GM19099 (cell line): ENCODE measurements around the gene NAGA.
A peak's percentile ranks its signal among the peaks of the same experiment; 100 is the strongest.

Experiments
- POLR2A ChIP-seq: IDR thresholded peaks from 3 replicates; pipeline ENCODE4 v1.6.1; 2011; ENCODE audit warnings: low read depth; ENCODE audit not compliant: insufficient read length; ENCODE audit errors: extremely low read depth

The NAGA gene

DNA sequence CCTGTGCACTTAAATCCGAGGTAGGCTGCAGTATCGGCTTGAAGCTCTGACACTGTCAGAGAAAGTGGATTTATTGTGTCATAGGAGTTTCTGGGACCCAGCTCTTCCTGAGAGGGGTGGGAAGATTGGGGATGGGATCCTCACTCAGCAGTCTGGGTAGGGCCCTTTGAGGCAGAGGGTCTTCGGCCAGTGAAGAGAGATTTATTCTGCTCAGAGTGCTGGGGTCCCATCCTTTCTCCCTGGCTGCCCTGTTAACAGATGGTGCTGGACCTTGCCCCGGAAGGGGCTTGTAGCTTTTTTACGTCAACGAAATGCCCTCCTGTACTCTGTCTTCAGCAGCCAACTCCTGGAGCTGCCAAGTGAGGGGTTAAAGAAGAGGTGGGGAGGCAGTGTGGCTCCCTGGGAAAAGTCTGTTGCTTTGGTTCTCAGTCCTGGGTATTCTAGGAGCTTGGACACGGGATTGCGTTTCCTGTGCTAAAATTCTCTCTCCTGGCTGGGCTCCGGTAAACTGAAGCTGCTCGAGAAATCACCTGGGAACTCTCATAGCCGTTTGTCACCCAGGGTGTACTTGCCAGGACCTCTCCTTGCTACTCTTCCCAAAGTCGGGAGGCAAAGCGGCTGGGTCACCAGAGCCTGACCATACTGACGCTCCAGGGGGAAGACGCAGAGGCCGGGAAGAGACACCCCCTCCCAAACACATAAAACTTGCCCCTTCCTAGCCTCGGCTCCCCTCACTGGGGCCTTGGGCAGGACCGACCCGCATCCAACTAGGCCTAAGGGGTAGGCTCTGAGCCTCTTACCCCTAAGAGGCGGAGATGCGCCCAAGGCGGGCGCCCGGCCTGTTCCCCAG is 8.1 kb upstream of the NAGA start:
- no peak for TF ChIP-seq POLR2A

GRCh38 chr22:42077486-42078125 is 7.0 kb upstream of the NAGA start:
- no peak for TF ChIP-seq POLR2A

GRCh38 chr22:42076764-42077485 is 6.3 kb upstream of the NAGA start:
- no peak for TF ChIP-seq POLR2A

DNA sequence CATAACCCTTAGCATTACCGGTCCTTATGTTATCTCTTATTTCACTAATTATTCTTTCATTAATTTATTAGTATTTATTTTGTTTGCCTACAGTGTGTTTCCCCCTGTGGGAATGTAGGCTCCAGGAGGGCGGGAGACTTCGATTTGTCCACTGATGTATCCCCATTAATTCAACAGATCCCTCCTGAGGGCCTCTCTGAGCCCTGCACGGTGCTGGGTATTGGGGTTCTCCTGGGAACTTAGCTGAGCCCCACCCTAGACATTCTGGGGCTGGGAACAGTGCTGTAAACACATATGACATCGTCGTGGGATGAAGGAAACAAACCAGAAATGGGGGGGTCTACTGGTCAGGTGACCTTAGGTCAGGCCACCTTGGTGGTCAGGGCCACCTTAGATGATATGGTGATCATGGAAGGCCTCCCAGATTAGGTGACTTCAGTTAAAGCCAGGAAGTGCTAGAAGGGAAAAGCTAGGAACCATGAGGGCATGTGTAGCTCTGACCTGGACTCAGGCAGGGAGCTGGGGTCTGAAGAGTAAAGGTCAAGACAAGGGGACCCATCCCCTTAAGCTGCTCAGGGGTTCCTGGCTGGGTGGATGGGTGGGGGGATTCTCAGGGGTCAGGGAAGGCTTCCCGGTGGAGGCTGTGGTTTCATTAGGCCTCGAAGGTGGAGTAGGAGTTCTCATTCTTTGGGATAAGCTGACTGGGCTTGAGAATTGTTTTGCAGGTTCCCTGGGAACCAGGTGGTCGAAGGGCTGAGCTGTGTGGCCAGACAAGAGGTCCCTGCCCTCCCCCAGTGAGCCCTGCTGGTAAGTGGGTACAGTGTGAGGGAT is 4.4 kb upstream of the NAGA start:
- TF ChIP-seq POLR2A: no peak

- peak; percentile 44 for TF ChIP-seq POLR2A
Measured at GRCh38 chr22:42074132-42074811, 3.7 kb upstream of the NAGA start, which contains the start of gene PHETA2. Gene PHETA2 (plus strand): TSS chr22:42074248. CDS start chr22:42077294, 3,046 bp downstream.

DNA sequence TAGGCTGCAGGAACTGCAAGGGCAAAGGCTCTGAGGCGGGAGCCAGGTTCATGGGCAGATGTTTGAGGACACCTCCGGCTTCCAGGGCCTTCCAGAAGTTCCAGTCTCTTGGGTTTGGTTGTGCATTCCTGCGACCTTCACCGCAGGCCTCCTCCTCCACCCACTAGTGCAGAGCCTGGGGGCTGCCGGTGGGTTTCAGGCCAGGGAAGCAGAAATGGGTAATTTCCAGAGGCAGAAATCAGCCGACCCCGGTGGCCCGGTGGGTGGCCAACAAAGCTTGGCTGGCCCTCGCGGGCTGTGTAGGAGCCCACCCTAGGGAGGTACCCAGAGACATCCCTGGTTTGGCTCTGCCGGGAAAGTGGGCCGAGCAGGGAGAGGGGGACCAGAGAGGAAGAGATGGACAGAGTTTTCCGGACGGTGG is 3.0 kb upstream of the NAGA start:
- no peak for TF ChIP-seq POLR2A

GRCh38 chr22:42072606-42073330 is 2.2 kb upstream of the NAGA start:
- TF ChIP-seq POLR2A: no peak

- TF ChIP-seq POLR2A: no peak
Measured at GRCh38 chr22:42069801-42070516, 653 bp downstream of the NAGA start.

DNA sequence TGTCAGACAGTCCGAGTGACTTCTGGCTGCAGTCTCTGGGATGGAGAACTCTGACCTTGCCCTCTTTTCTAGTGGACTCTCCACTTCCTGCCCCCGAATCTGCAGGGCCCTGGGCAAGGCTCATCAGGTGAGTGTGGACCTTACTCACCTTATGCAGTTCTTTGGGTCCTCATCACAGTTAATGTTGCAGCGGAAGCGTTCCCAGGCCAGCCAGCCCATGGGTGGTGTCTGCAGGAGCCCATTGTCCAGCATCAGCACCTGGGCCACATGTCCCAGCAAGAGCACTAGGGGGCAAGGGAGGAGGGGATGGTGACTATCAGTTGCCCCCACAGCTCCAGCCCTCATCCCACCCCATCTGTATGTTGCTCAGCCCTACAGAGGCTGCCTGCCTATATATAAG is 2.3 kb downstream of the NAGA start:
- TF ChIP-seq POLR2A: no peak

DNA sequence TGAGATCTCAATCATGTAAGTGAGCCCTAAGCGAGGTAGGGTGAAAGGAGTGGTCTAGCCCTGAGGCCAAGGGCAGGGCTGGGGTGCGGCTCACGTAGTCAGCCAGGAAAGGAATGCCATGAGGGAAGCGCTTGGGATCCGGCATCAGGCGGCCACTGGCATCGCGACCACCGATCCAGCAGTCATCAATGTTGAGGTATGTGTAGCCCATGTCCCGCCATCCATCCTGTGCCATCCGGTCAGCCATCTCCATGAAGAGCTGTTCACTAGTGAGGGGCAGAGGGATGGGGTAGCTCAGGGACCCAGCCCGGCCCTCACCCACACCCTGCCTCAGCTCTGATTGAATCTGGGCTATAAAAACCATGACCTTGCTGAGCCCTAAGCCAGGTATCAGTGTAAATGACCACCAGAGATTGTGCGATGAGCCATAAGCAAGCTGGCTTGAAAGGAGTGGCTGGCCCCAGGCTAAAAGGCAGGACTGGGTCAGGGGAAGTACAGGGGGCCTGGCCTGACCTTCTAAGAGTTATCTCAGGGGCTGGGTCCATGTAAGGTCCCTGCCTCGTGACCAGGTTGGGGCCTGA is 2.9 kb downstream of the NAGA start:
- TF ChIP-seq POLR2A: no peak

- no peak for TF ChIP-seq POLR2A
Measured at GRCh38 chr22:42066937-42067336, 3.7 kb downstream of the NAGA start.

GRCh38 chr22:42066126-42066761 is 4.4 kb downstream of the NAGA start:
- no peak for TF ChIP-seq POLR2A
